Psoas muscle (tissue), 8 donors: ENCODE measurements around the gene NFASC. TPM values are rescaled to one million over a fixed set of nuclear protein-coding genes. Genes with fewer than 3 reads are reported as not detected.

Source experiments
- ATAC-seq, 4 donors: fragments of 200-7000 bp; cut with Tn5 transposase; one replicate each; pipeline ENCODE4 v1.9.1; 2020; ENCODE audit warnings: moderate library complexity in 3 of 4, mild to moderate bottlenecking in 2 of 4
- DNase-seq, 2 donors: peaks; one replicate each; pipeline ENCODE4 v3.0.0-alpha.2; 2020
- H3K27ac ChIP-seq: fragments of 200-600 bp; one replicate; pipeline ENCODE4 v1.8.0; 2022
- H3K27me3 ChIP-seq, 3 donors: fragments of 200-600 bp in 1 of 3; one replicate each; pipeline versions ENCODE4 v1.6.1 to v1.8.0; 2013 to 2022; ENCODE audit warnings: low read length in 2 of 3, mild to moderate bottlenecking in 2 of 3, moderate library complexity in 1 of 3; ENCODE audit not compliant: insufficient read depth in 3 of 3
- H3K36me3 ChIP-seq, 2 donors: fragments of 200-600 bp in 1 of 2; one replicate each; pipeline versions ENCODE4 v1.6.1 to v1.8.0; 2013 to 2022; ENCODE audit warnings: low read depth in 1 of 2, mild to moderate bottlenecking in 1 of 2, moderate library complexity in 1 of 2; ENCODE audit not compliant: insufficient read depth in 1 of 2
- H3K4me1 ChIP-seq: fragments of 200-600 bp; one replicate; pipeline ENCODE4 v1.8.0; 2022
- H3K4me3 ChIP-seq: fragments of 200-600 bp; one replicate; pipeline ENCODE4 v1.8.0; 2022; ENCODE audit warnings: mild to moderate bottlenecking
- H3K9me3 ChIP-seq: fragments of 200-600 bp; one replicate; pipeline ENCODE4 v1.8.0; 2022
- CTCF ChIP-seq: fragments of 200-600 bp; IDR thresholded peaks from one replicate; pipeline ENCODE4 v1.8.0; 2022; ENCODE audit warnings: antibody characterized with exemption
- WGBS, 3 donors: extraction: QIAGEN DNeasy Blood & Tissue Kit; methylation state at CpG; one replicate each; pipeline versions ENCODE4 v1.1.6 to v1.1.7; 2013; 5-methylcytosine and 5-hydroxymethylcytosine counted together
- intact Hi-C, 2 donors: fragments of 100-400 bp; cut with DNase I; formaldehyde crosslinking; loops; one replicate each; pipeline versions ENCODE4 v1.11.0 to v1.14.2; 2022
- polyA plus RNA-seq, 3 donors: library from polyadenylated mRNA; stranded (reverse); fragments of 200-250 nt; gene quantifications; one replicate each; pipeline ENCODE4 v1.2.3, GENCODE V29; 2013
- total RNA-seq, 4 donors: library from RNA; stranded (reverse); fragmentation: NEBNext Ultra II Directional in 2 of 4; extraction: Animal tissue kit (Norgen Biotek cat#: 25700) in 2 of 4; gene quantifications; one replicate each; pipeline versions ENCODE4 v1.2.1 to v1.2.4, GENCODE V29; 2021 to 2023
- donor health status: healthy with polysubstance abuse.
- donor health status: DM: no; HTN: no; CAD: no; lungs with moderate emphysema.
- donor health status: Bipolar disorder and iron deficiency.
- donor health status: healthy.
- donor health status: DM: yes; HTN: yes; CAD: no.
- donor health status: DM: no; HTN: no; CAD: no.
- donor health status: DM: no; HTN: no; CAD: no.
- donor health status: DM: yes; HTN: yes; CAD: no.

Gene NFASC
- total and polyA plus RNA-seq, 7 donors = 0.46 to 7.5 (median 0.90) TPM

- DNase-seq (peak; percentile 66 to 75), ATAC-seq (peak; percentile 59 to 79 (median 73))
- Histone ChIP-seq H3K4me3 (no peak overlapping the region), H3K27me3 (no peaks in the 10 kb centered on the region), H3K9me3 (no peaks in the 10 kb centered on the region), H3K4me1 (no peaks in the 10 kb centered on the region), H3K27ac (no peak overlapping the region), H3K36me3 (no peaks in the 10 kb centered on the region)
- peak; percentile 71 for TF ChIP-seq CTCF
- whole genome bisulfite sequencing, 3 donors = 31 to 38% (median 37%) methylated on average over 13 of the region's 13 CpGs
- intact Hi-C loops = loop anchor here (2.0 to 5.0 kb wide), 3 partner anchors 69 to 85 kb away; no protein-coding TSS in a partner anchor
Measured at GRCh38 chr1:205061665-205062069, 191.0 kb downstream of the NFASC start.

- intact Hi-C loops = loop anchor here (2.0 to 5.0 kb wide), 3 partner anchors 70 to 86 kb away; no protein-coding TSS in a partner anchor
- no peaks in the 10 kb centered on the region for H3K36me3 ChIP-seq
- no peaks in the 10 kb centered on the region for H3K4me1 ChIP-seq
- no peak overlapping the region for H3K4me3 ChIP-seq
- H3K27me3 ChIP-seq = no peaks in the 10 kb centered on the region
- H3K27ac ChIP-seq = no peak overlapping the region
- no peak for ATAC-seq
- peak in 1 of 2 donors; percentile 32 for DNase-seq
- WGBS, 3 donors = 90 to 93% (median 91%) methylated on average over 8 of the region's 8 CpGs
- no peak for TF ChIP-seq CTCF
- no peaks in the 10 kb centered on the region for H3K9me3 ChIP-seq
Measured at GRCh38 chr1:205062319-205062718, 191.7 kb downstream of the NFASC start.

DNA sequence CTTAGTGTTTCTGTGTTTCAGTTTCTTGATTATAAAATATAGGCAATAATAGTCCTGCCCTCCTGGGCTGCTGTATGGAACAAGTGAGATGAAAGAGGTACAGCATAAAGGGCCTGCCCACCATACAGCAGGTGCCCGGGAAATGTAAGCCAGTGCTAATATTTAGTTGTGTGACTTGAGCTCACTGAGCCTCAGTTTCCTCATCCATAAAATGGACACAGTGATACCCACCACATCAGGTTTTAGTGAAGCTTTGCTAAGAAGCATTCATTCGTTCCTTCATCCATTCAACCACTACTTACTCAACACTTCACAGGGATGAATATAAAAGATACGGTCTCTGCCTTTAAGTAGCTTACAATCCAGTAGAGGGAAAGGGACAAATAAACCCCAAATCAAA is 192.2 kb downstream of the NFASC start:
- 96 to 98% (median 97%) methylated on average over 3 of the region's 3 CpGs for WGBS, 3 donors
- intact Hi-C loops = loop anchor here (2.0 to 5.0 kb wide), 3 partner anchors 71 to 86 kb away; no protein-coding TSS in a partner anchor
- Histone ChIP-seq H3K36me3 (no peaks in the 10 kb centered on the region), H3K27me3 (no peaks in the 10 kb centered on the region), H3K4me1 (no peaks in the 10 kb centered on the region), H3K9me3 (no peaks in the 10 kb centered on the region), H3K27ac (no peak overlapping the region), H3K4me3 (no peak overlapping the region)
- DNase-seq (peak in 1 of 2 donors; percentile 4), ATAC-seq (no peak)
- no peak for TF ChIP-seq CTCF

DNA sequence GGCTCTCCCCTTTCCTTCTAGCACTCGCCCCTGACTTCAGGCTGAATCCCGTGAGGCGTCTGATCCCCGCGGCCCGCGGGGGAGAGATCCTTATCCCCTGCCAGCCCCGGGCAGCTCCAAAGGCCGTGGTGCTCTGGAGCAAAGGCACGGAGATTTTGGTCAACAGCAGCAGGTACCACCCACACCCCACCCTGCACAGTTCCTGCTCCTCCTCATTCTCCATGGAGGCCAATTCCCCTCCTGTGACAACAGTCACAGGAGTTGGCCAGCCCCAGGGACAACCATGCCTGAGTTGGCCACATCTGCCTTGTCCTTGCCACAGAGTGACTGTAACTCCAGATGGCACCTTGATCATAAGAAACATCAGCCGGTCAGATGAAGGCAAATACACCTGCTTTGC is 193.6 kb downstream of the NFASC start:
- H3K4me3 ChIP-seq = no peak overlapping the region
- ATAC-seq (no peak), DNase-seq (peak in 1 of 2 donors; percentile 32)
- no peak for TF ChIP-seq CTCF
- intact Hi-C loops = loop anchor here (5.0 kb wide), 2 partner anchors 72 to 87 kb away; no protein-coding TSS in a partner anchor
- H3K27ac ChIP-seq = no peak overlapping the region
- no peaks in the 10 kb centered on the region for H3K27me3 ChIP-seq
- no peaks in the 10 kb centered on the region for H3K36me3 ChIP-seq
- H3K4me1 ChIP-seq = no peaks in the 10 kb centered on the region
- H3K9me3 ChIP-seq = no peaks in the 10 kb centered on the region
- WGBS, 3 donors = 82 to 89% (median 88%) methylated on average over 11 of the region's 11 CpGs
